ENCODE measurements around the gene SH3BP2.

SH3BP2 gene

DNA sequence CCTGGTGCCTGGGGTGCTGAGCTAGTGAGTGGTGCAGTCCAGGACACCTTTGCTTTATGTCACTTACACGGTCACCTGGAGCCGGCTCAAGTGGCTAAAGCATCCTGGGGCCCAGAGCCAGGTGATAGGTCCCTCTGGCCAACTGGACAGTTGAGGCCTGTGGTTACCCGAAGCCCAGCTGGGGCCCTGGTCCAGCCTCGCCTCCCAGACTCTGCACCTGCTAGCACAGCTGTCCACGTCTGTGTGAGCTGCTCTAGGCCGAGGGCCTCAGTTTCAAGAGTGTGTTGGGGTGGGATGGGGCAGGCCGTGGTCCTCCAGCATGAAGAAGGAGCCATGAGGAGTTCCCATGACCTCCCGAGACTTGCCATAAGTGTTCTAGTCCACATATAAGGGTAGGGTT is 43.1 kb downstream of the SH3BP2 start:
- FAIRE-seq = no peak

DNA sequence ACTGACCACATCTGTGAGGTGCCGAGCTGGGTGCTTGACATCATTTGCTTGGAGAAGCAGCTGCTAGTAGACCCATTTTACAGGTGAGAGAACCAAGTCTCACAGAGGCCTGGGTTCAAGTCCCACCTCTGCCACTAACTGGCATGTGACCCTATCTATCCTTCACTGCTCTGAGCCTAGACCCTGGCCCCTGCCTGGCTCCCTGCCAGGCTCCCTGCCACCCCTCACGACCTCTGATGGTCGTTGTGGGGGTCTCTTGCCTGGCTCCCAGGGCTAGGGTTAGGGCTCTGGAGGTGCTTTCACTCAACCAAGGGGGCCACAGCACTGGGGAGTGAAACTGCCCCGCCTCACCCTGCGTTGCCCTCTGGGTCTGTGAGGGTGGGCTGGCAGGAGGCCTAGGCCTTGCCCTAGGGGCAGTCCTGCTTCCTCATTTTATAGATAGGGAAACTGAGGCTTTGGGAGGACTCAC is 43.5 kb downstream of the SH3BP2 start:
- no peak for FAIRE-seq

- no peak for FAIRE-seq
Measured at GRCh38 chr4:2837110-2837903, 44.4 kb downstream of the SH3BP2 start.

GRCh38 chr4:2837904-2838496 is 45.1 kb downstream of the SH3BP2 start:
- FAIRE-seq = peak; percentile 63

DNA sequence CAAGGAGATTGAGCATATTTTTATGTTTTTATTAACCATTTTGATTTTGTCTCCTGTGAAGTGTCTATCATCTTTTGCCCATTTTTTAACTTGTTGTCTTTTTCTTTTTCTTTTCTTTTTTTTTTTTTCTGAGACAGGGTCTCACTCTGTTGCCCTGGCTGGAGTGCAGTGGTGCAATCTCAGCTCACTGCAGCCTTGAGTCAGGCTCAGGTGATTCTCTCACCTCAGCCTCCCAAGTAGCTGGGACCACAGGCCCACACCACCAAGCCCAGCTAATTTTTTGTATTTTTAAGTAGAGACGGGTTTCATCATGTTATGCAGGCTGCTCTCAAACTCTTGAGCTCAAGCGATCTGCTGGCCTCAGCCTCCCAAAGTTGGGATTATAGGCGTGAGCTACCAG is 46.2 kb downstream of the SH3BP2 start:
- no peak for FAIRE-seq

- FAIRE-seq = no peak
Measured at GRCh38 chr4:2842687-2843262, 49.9 kb downstream of the SH3BP2 start.

DNA sequence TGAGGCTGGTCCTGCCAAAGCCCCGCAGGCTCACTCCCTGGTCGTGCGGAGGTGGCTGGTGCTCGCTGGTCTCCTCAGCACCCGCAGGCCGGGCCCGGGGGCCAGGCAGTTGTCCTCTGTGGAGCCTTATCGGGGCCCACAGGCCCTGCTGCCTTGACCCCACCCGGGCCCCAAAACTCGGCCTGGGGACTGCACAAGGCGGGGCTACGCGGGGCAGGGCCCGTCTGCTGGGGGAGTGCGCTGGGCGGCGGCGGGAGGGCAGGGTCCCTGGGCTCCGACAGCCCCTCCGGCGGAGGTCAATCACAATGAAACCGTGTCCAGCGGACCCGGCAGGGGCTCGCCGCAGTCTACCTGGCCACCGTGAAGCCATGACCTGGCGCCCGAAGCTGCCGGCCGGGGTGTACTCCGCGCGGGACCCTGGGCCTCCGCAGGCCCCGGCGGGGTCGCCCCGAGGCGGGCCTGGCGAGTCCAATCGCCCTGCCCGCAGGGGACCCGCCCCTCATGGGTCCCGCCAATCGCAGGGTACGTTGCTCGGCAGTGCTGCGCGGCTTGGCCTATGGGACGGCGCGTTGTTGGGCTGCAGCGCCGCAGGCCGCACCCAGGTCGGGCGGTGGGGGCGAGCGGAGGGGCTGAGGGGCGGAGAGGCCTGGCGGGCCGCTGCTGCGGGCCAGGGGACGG is 50.5 kb downstream of the SH3BP2 start, which contains the start of gene ADD1:
ADD1 (plus strand) TSS at position 582 of the 678 bp plus-strand sequence. CDS start 32,072 bp downstream, outside the sequence.
- no peak for FAIRE-seq

DNA sequence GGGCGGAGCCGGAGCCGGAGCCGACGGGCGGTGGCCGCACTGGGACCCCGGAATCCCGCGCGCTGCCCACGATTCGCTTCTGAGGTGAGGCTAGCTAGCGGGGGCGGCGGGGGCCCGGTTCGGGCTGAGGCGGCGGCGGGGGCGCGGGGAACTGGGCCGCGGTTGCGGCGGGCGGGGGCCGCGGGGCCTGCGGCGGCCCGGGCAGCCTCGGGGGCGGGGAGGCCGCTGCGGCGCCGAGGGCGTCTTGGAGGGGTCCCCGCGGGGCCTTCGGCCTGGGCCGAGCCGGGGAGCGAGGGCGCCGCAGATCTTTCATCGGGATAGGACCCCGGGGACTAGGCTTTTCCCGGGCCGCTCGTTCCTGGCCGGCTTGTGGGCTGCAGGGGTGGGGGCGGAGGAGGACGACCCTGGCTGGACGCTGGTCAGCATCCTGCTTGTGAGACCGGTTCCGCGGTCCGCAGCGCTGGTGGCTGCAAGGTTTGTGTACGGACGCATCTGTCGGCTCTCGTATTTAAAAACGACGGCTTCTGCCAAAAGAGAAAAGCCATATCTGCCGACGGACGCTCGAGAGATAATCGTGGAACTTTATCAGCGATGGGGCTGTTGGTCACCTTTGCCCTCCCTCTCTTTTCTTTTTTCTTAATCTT is 51.2 kb downstream of the SH3BP2 start:
- no peak for FAIRE-seq

DNA sequence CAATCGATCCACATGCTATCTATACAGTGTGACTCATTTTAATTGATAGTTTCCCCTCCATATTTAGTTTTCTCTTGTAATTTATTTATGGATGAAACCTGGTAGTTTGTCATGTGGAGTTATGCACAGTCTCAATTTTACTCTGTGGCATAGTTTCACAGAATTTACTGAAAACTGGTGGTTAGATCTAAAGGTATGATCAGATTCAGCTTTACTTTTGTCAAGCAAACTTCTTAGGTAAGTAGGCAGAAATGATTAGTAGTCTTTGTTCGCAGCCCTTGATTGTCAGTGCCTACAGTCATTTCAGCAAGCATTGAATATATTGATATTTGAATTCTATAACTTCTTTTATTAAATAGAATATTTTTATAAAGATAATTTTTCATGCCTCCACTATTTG is 53.3 kb downstream of the SH3BP2 start:
- FAIRE-seq = no peak

DNA sequence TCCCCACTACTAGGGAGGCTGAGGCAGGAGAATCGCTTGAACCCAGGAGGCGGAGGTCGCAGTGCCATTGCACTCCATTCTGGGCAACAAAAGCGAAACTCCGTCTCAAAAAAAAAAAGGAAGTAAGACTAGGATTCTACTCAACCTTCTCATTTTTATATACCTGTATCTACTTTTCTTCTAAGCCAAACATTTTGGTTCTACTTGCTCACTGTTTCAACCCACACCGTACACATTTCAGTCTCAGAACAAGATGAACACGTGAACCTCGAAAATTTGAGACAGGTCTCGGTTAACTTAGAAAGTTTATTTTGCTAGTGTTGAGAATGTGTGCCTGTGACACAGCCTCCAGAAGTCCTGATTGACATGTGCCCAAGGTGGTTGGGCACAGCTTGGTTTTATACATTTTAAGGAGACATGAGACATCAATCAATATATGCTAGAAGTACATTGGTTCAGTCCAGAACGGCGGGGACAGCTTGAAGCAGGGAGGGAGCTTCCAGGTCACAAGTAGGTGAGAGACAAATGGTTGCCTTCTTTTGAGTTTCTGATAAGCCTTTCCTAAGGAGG is 54.5 kb downstream of the SH3BP2 start:
- FAIRE-seq = no peak

- no peak for FAIRE-seq
Measured at GRCh38 chr4:2848449-2848848, 55.6 kb downstream of the SH3BP2 start.

DNA sequence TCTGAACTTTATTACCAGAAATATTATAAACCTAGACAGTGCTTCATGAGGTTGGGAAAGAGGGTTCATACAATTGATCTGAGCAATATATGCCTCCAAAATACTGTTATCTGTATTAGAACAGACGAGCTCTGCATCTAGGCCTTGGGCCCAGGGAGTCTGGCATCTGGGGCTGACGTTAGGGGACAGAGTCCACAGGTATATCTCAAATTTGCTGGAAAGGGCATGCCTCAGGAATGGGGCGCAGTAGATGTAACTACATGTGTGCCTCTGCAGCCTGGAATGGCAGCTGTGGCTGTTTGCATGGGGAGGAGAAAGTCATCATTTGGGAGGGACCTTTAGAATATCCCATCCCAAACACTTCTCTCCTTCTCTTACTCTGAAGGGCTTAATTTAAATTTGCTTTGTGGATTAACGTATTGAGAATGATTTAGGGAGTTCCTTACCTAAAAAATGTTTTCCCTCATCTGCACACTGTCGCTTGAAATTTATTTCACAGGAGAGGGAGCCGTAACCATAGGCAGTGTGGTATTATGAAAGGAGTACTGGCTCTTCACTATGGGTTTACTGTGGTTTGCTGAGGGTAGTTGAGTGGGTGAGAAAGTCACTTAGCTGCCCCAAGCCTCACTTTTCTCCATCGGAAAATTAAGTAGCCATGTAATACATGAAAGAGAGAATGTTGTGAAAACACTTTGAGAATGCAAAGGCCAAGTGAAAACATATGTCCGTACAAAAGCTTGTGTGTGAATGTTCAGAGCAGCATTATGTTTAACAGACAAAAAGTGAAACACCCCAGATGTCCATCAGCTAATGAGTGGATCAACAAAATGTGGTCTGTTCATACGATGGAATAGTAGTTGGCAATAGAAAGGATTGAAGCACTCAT is 56.6 kb downstream of the SH3BP2 start:
- FAIRE-seq = no peak

DNA sequence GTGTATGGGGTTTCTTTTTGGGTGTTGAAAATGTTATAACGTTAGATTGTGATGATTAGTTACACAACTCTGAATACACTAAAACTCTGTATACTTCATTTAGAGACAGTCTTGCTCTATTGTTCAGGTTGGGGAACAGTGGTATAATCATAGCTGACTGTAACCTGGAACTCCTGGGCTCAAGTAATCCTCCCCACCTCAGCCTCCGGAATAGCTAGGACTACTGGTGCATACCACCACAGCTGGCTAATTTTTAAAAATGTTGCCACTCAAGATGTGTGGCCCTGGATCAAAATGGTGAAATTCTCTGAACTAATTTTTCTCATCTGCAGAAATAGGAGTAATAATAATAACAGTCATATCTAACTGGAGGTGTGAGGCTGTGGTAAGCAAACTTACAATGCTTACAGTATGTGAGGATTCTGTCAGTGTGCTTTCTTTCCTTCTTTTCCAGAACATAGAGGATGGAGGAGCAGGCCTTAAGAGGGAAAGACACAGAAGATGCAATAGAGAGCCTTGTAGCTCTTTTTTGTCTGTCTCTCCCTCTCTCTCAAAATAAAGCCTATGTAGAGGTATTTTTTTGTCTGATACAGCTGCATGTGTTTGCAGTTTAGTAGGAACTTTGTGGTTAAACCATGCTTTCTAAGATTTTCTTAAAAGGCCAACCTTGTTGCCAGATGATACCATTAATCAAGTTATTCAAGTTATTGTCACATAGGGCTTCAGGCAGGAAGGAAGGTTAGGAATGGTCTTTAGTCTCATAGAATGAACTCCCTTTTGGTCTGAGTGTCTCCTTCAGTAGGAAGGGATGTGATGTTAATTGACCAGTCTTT is 58.3 kb downstream of the SH3BP2 start:
- FAIRE-seq = no peak

GRCh38 chr4:2852481-2852921 is 59.6 kb downstream of the SH3BP2 start:
- no peak for FAIRE-seq

DNA sequence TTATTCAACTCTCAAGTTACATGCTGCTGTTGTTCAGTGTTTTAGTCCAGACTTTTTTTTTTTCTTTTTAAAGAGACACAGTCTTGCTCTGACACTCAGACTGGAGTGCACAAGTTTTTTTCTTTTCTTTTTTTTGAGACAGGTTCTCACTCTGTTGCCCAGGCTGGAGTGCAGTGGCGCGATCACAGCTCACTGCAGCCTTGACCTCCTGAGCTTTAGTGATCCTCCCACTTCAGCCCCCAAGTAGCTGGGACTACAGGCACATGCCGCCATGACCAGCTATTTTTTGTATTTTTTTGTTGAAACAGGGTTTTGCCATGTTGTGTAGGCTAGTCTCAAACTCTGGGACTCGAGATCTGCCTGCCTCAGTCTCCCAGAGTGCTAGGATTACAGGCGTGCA is 62.7 kb downstream of the SH3BP2 start:
- FAIRE-seq = no peak

DNA sequence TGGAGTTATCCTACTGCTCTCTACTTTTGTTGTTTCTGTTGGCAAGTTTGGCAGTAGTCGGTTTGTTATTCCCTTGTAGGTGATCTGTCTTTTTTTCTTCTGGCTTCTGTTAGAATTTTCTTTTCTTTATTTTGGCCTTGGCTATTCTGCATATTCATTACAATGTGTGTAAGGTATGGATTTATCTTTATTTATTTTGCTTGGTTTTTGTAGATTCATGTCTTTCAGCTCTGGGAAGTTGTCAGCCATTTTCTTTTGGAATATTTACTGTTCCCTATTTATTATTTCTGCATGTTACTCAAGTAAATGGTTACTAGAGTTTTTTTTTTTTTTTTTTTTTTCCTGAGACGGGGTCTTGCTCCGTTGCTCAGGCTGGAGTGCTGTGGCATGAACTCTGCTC is 63.4 kb downstream of the SH3BP2 start:
- FAIRE-seq = no peak

DNA sequence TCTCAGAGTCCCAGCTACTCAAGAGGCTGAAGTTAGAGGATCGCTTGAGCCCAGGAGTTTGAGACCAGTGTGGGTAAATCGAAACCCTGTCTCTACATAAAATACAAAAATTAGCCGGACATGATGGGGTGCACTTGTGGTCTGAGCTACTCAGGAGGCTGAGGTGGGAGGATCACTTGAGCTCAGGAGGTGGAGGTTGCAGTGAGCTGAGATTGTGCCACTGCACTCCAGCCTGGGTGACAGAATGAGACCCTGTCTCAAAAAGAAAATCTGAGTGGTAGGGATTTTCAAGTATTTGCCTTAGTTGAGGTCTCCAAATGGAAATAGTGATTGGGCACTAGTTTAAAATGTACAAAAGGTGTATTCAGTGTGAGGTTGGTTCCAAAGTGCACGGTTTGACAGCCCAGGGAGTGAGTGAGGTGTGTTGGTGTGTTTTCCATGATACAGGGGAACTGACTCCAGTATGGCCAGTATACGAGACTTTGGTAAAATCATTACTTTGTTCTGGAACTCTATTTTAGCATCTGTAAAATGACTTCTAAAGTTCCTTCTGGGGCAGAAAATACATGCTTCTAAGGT is 64.6 kb downstream of the SH3BP2 start:
- no peak for FAIRE-seq

GRCh38 chr4:2858451-2859217 is 65.7 kb downstream of the SH3BP2 start:
- FAIRE-seq = no peak

- FAIRE-seq = no peak
Measured at GRCh38 chr4:2859514-2859913, 66.6 kb downstream of the SH3BP2 start.

All from endometrium (tissue), 2 donors.